OCI-M2 (cell line): ENCODE data around the gene NECAP2.

Experiments
- DNase-seq: peaks from one replicate; lab custom pipeline; 2025; ENCODE audit not compliant: unreplicated experiment; lab: John Stamatoyannopoulos, UW

NECAP2 gene, protein sequence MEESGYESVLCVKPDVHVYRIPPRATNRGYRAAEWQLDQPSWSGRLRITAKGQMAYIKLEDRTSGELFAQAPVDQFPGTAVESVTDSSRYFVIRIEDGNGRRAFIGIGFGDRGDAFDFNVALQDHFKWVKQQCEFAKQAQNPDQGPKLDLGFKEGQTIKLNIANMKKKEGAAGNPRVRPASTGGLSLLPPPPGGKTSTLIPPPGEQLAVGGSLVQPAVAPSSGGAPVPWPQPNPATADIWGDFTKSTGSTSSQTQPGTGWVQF

GRCh38 chr1:16440470-16441281, at the start of gene NECAP2:
Gene NECAP2 (plus strand): TSS chr1:16440724. CDS start chr1:16440762, 38 bp downstream.
- DNase-seq: peak; percentile 69

- no peak for DNase-seq
Observed at GRCh38 chr1:16391411-16391810, 49.1 kb upstream of the NECAP2 start.

GRCh38 chr1:16392740-16393569, 47.6 kb upstream of the NECAP2 start:
- no peak for DNase-seq

DNA sequence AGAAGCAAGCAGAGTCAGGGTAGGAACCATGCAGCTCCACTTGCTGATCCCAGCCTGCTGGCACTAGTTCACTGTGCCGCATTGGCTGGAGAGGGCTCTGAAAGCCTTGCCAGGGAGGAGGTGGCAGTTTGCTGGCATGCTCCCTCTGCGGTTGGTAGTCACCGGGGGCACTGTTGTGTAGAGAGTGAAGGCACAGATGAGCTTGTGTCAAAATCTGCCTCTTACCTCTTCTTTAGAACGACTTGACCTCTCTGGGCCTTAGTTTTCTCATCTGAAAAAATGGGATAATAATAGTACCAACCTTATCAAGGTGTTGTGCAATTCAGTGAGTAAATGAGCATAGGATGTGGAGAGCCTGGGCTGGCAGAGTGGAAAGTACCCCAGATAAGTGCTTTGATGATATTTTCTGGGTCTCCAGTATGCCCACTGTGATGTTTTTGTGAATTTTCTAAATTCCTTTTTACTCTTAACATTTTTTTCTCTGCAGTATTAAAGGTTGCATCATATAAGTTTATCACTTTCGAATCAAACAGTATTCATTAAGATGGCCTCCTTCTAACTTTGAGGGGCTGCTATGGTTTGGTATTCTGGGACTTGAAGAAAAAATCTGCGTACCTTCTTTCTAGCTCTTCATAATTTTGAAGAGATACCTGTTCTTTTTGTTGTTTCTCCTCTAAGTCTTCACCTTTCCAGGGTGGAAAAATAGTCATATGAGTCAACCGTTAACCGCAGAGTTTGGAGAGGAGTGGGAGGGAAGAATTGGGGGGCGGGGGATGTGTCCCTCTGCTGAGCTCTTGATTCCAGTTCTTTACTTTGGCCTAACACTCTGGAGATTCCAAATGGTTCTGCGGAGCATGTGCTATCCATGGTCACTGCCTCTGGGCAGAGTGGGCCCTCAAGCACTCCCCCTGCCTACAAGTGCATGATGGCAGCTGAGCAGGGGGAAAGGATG, 46.7 kb upstream of the NECAP2 start:
- no peak for DNase-seq

- no peak for DNase-seq
Observed at GRCh38 chr1:16394977-16395376, 45.5 kb upstream of the NECAP2 start.

DNA sequence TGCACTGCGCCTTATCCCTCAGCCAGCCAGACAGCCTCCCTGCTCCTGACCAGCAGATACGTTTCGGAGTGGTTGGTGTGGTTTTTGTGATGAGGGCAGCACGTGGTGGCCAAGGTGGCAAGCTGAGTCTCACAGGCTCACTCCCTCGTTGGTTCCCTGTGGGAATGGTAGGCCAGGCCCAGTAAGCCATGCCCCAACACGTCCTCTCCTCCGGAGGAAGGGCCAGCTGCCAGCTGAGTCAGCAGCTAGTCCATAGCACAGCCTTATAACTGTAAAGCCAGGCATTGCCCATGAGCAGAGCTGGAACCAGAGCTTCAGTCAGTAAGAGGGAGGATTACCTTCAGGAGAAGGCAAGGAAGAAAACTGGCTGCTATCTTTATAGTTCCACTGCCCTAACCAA, 43.9 kb upstream of the NECAP2 start:
- DNase-seq: no peak

- no peak for DNase-seq
Observed at GRCh38 chr1:16397120-16397519, 43.4 kb upstream of the NECAP2 start.

- no peak for DNase-seq
Observed at GRCh38 chr1:16398371-16398953, 42.1 kb upstream of the NECAP2 start.

DNA sequence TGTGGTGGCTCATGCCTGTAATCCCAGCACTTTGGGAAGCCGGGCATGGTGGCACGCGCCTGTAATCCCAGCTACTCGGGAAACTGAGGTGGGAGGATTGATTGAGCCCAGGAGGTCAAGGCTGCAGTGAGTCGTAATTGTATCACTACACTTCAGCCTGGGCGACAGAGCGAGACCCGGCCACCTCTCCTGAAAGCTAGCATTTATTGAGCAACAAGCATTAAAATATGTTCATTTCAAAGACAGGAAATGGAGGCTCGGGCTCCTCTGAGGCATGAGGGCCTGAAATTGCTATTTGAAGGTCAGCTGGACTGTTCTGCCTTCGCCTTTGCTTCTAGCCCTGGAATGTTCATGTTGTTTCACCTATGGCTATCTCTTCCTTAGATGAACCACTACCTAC, 37.8 kb upstream of the NECAP2 start:
- DNase-seq: no peak

GRCh38 chr1:16405441-16405840, 35.1 kb upstream of the NECAP2 start:
- DNase-seq: no peak

GRCh38 chr1:16406868-16407267, 33.7 kb upstream of the NECAP2 start:
- DNase-seq: no peak

DNA sequence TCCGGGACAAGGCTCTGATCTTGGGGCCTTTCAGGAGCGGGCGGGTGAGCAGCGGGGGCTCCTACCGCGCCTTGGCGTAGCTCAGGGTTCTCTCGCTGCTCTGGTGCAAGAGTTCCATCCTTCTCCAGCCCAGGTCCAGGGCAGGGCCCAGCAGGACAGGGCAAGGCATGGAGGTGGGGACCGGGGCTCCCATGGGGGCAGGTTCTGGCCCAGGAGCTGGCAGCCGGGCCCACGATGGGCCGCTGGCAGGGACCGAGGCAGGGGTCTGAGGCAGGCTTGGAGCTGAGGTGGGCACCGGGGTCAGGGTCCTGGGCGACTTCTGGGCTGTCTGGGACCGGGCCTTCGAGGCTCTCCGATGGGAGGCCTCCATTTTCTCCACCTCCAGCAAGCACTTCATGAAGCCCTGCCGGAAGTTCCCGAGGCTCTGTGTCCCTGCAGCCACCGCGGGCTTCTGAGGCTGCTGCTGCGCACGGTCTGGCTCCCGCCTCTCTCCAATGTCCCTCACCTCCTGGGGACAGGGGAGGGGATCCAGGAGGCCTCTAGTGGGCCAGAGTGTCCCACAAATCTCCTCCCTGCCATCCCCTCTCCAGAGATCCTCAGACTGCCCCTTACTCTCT, 30.9 kb upstream of the NECAP2 start:
- DNase-seq: no peak

- DNase-seq: no peak
Observed at GRCh38 chr1:16410803-16411202, 29.7 kb upstream of the NECAP2 start.

DNA sequence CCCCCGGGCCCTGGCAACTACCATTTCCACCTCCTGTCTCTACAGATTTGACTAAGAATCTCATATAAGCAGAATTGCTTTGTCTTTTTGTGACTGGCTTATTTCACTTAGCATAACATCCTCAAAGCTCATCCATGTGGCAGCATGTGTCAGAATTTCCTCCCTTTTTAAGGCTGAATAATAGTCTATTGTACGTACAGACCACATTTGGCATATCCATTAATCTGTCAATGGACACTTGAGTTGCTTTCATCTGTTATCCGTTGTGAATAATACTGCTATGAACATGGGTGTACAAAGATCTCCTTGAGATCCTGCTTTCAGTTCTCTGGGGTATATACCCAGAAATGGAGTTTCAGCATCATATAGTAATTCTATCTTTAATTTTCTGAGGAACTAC, 27.3 kb upstream of the NECAP2 start:
- no peak for DNase-seq

DNA sequence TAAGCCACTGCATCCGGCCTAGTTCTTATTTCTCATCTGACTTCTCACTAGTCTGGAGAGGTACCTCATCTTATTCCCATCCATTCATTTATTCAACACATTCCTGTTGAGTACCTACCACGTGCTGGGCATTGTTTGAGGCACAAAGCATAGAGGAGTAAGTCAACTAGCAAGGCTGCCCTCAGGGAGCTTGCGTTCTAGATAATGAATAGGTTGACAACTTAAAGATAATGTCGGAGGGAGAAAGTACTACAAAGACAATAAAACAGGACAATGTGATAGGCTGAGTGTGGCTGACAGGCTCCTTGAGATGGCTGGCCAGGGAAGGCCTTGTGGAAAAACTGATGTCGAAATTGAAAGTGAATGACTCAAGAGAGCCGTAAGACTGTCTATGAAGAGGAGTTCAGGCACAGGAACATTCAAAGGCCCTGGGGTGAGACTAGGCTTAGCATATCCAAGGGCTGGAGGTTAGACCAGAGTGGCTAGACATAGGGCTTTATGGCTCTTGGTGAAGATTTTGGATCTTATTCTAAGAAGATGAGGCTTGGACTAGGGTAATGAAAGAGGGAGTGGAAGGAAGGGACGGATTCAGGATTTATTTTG, 21.6 kb upstream of the NECAP2 start:
- no peak for DNase-seq

DNA sequence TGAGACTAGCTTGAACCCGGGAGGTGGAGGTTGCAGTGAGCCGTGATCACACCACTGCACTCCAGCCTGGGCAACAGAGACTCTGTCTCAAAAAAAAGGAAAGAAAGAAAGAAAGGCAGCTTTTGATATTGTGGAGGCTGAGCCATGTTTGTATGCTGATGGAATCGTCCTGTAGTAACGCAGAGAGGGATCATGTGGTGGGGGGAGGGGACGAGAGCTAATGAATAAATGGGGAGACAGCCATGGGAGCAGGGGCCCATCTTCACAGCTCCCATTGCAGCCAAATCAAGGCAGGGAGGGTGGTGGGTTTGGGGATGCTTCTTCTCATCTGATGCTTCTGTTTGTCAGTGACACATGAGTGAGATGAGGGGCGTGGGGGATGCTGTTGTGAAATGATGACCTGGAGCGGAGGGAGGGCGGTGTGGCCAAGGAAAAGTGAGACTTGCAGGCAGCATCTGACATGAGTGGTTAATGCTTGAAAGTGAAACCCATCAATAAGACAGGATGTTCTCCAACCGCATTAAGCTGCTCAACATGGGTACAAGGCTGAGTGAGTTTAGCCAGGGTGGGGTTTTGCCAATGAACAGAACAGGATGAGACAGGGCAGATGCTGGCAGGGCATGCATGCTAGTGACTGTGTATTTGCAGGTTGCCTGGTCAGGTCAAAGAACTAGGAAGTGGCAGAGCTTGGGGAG, 20.0 kb upstream of the NECAP2 start:
- no peak for DNase-seq

DNA sequence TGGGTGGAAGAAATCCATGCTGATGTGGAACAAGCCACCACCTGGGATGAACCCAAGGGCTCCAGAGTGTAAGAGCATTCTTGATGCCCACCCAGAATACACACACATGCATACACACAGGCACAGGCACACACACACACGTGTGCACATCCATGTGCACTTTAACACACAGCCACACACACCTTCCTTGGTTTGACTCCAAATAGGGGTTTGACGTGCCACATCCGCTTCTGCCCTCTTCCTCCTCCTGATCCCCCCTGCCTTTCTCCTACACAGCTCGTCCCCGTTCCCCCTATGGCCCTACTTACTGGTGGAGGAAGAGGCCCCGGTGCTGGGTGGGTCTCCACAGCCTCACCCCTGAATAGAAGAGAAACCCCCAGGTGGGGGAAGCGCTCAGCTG, 19.3 kb upstream of the NECAP2 start:
- no peak for DNase-seq

DNA sequence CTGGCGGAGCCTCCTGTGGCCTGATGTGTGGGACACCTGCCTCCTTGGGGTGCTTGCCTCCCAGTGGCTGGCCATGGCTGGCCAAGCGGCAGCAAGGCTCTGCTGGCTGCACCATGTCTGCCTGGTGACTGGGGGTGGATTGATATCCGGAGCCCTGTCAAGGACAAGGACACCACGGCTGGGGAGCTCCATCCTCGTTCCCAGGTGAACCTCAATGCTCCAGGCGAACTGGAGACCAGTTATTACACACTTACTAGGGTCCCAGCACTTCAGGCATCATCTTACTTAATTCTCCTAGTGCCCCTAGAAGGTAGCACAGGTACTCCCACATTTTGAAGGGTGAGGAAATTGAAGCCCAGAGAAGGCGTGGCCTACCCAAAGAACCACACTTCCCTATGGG, 18.5 kb upstream of the NECAP2 start:
- no peak for DNase-seq
